ENCODE data around the gene USP10.

GRCh38 chr16:84657229-84657837 is 42.5 kb upstream of the USP10 start:
- no peak for TF ChIP-seq CTCF (conservative IDR thresholded peaks at IDR 0.05)
- no peak for TF ChIP-seq ZFX (IDR thresholded peaks at IDR 0.05)

All from C4-2B (cell line).